Activated B cell treated with CpG ODN at 0.5 μM for 24 hours (primary cell): ENCODE measurements around the gene TCFL5. TPM values are rescaled to one million over a fixed set of nuclear protein-coding genes. Genes with fewer than 3 reads are reported as not detected.

ENCODE experiments used
- ATAC-seq: fragments of 200-7000 bp; cut with Tn5 transposase; one replicate; pipeline ENCODE4 v1.10.0; 2021; ENCODE audit warnings: low read depth, mild to moderate bottlenecking, moderate library complexity
- CTCF ChIA-PET: fragments of 350-600 bp; sonication (Branson Sonifier 250); formaldehyde crosslinking; loops from one replicate; lab custom pipeline; 2021; ENCODE audit warnings: antibody characterized with exemption; lab: Charles Lee
- POLR2A ChIA-PET: fragments of 350-600 bp; sonication (Branson Sonifier 250); formaldehyde crosslinking; loops from one replicate; lab custom pipeline; 2021; ENCODE audit warnings: antibody characterized with exemption; lab: Charles Lee
- DNase-seq: peaks from one replicate; pipeline ENCODE4 v3.0.0; 2022
- H3K27ac Mint-ChIP-seq: one replicate; pipeline ENCODE4 v1.8.0; 2020; ENCODE audit warnings: mixed read lengths
- H3K27me3 Mint-ChIP-seq: one replicate; pipeline ENCODE4 v1.8.0; 2021; ENCODE audit warnings: mixed read lengths
- H3K36me3 Mint-ChIP-seq: one replicate; pipeline ENCODE4 v1.8.0; 2021; ENCODE audit warnings: low read depth, mixed read lengths
- H3K4me1 Mint-ChIP-seq: one replicate; pipeline ENCODE4 v1.8.0; 2021; ENCODE audit warnings: mixed read lengths
- H3K4me3 Mint-ChIP-seq: one replicate; pipeline ENCODE4 v1.8.0; 2020; ENCODE audit warnings: mild to moderate bottlenecking, mixed read lengths
- H3K9me3 Mint-ChIP-seq: one replicate; pipeline ENCODE4 v1.8.0; 2020; ENCODE audit warnings: mixed read lengths
- intact Hi-C: fragments of 100-400 bp; cut with micrococcal nuclease; formaldehyde crosslinking; loops from one replicate; pipeline ENCODE4 v1.15.1; 2024
- total RNA-seq: library from RNA; stranded (reverse); gene quantifications from 2 replicates; pipeline ENCODE4 v1.2.3, GENCODE V29; 2022
- TF ChIP-seq, protein P1 (sequence below): fragments of 200-600 bp; IDR thresholded peaks from one replicate; pipeline ENCODE4 v1.8.0; 2022; ENCODE audit warnings: antibody characterized with exemption, mild to moderate bottlenecking

Gene TCFL5
- total RNA-seq, 1 donor from 2014 or later: 54.5 TPM

DNA sequence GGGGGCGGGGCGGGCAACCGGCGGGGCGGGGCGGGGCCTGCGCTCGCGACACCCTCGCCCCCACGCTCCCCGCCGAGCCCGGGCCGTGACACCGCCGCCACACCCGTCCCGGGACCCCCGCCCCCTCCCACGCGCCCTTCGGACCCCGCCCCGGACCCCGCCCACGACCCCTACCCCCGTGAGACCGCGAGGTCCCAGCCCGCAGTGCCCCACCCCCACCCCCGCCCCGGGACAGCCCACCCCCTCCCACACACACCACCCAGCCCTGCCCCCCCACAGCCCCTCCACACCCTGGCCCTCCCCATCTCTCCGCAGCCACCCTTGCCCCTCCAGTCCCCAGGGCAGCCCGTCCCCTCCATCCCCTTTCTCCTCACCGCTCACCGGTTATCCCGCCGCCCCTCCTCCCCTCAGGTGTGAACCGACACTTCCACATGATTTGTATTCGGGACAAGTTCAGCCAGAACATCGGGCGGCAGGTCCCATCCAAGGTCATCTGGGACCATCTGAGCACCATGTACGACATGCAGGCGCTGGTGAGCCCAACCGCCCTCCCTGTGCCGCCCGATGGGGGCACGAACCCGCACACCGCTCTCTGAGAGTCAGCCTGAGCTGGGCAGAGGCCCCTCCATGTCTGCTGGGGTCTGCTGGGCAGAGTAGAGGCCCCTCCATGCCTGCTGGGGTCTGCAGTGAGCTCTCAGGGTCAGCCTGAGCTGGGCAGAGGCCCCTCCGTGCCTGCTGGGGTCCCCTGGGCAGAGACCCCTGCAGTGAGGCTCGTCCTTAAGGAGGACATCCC, 64.7 kb downstream of the TCFL5 start:
- Mint-ChIP-seq H3K4me1 (peaks cover 37% of the 10 kb centered on the region), H3K27ac (peak overlapping the region; percentile 66), H3K9me3 (no peaks in the 10 kb centered on the region), H3K4me3 (peak overlapping the region; percentile 85), H3K36me3 (peaks cover 35% of the 10 kb centered on the region), H3K27me3 (no peaks in the 10 kb centered on the region)
- ATAC-seq (no peak), DNase-seq (no peak)
- TF ChIP-seq, protein P1, sequence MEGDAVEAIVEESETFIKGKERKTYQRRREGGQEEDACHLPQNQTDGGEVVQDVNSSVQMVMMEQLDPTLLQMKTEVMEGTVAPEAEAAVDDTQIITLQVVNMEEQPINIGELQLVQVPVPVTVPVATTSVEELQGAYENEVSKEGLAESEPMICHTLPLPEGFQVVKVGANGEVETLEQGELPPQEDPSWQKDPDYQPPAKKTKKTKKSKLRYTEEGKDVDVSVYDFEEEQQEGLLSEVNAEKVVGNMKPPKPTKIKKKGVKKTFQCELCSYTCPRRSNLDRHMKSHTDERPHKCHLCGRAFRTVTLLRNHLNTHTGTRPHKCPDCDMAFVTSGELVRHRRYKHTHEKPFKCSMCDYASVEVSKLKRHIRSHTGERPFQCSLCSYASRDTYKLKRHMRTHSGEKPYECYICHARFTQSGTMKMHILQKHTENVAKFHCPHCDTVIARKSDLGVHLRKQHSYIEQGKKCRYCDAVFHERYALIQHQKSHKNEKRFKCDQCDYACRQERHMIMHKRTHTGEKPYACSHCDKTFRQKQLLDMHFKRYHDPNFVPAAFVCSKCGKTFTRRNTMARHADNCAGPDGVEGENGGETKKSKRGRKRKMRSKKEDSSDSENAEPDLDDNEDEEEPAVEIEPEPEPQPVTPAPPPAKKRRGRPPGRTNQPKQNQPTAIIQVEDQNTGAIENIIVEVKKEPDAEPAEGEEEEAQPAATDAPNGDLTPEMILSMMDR: no peak
- POLR2A ChIA-PET: interaction anchor here (1.0 to 5.0 kb wide), 6 partner anchors 8 to 179 kb away, joined by 5 to 56 read pairs (median 27); partner anchors contain the start of genes OGFR and SLCO4A1
- CTCF ChIA-PET: interaction anchor here (1.0 kb wide), 1 partner anchor 12 kb away, joined by 3 read pairs; no protein-coding TSS in a partner anchor
- intact Hi-C loops: loop anchor here (1.0 to 5.0 kb wide), 5 partner anchors 7 to 410 kb away; partner anchors contain the start of genes CABLES2, OGFR, RPS21 and TCFL5

DNA sequence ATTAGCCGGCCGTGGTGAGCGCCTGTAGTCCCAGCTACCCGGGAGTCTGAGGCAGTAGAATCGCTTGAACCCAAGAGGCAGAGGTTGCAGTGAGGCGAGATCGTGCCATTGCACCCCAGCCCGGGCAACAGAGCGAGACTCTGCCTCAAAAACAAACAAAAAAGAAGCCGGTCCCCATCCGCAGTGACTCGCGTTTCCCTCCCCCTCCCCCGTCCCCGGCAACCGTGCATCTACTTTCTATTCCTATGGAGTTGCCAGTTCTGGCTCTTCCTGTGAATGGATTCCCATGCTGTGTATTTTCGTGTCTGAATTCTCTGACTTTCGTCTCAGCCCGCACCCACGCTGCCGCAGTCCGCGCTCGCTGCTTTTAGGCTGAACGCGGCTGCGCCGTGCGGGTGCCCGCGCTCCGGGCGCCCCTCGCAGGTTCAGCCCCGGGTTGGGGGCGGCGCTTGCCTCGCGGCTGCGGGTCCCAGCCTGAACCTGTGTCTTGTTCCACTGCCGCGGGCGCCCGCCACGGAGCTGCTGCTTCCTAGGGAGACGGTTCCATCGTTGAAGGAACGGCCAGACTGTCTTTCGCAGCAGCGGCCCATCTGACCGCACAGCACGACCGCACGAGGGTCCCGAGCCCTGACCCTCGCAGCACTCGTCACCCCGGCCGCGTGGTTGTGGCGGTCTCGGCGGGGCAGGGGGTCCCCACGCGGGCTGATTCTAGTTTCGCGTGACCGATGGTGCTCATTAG, 66.4 kb downstream of the TCFL5 start:
- intact Hi-C loops: loop anchor here (5.0 kb wide), 1 partner anchor 67 kb away; the partner anchor contains the start of gene TCFL5
- H3K4me3 Mint-ChIP-seq: peak overlapping the region; percentile 82
- no peaks in the 10 kb centered on the region for H3K9me3 Mint-ChIP-seq
- ATAC-seq (no peak), DNase-seq (peak; percentile 62)
- H3K27me3 Mint-ChIP-seq: no peaks in the 10 kb centered on the region
- peaks cover 44% of the 10 kb centered on the region for H3K4me1 Mint-ChIP-seq
- ChIA-PET POLR2A (interaction anchor here (0.7 to 5.0 kb wide), 17 partner anchors 10 to 412 kb away, joined by 3 to 56 read pairs (median 7); partner anchors contain the start of genes COL9A3, OGFR, RPS21 and SLCO4A1), CTCF (interaction anchor here (1.7 kb wide), 1 partner anchor 178 kb away, joined by 7 read pairs; no protein-coding TSS in a partner anchor)
- H3K27ac Mint-ChIP-seq: peak overlapping the region; percentile 85
- TF ChIP-seq, protein P1: no peak
- peaks cover 24% of the 10 kb centered on the region for H3K36me3 Mint-ChIP-seq

- no peaks in the 10 kb centered on the region for H3K27me3 Mint-ChIP-seq
- POLR2A ChIA-PET: interaction anchor here (0.6 to 5.0 kb wide), 32 partner anchors 8 to 672 kb away, joined by 3 to 56 read pairs (median 4); partner anchors contain the start of genes ADRM1, COL9A3, LSM14B and OGFR
- H3K9me3 Mint-ChIP-seq: no peaks in the 10 kb centered on the region
- peak overlapping the region; percentile 82 for H3K4me3 Mint-ChIP-seq
- TF ChIP-seq, protein P1: no peak
- peak overlapping the region; percentile 92 for H3K27ac Mint-ChIP-seq
- CTCF ChIA-PET: interaction anchor here (0.9 to 1.7 kb wide), 5 partner anchors 10 to 384 kb away, joined by 3 to 7 read pairs (median 3); partner anchors contain the start of gene OGFR
- peaks cover 13% of the 10 kb centered on the region for H3K36me3 Mint-ChIP-seq
- ATAC-seq: peak; percentile 83
- intact Hi-C loops: loop anchor here (1.0 to 5.0 kb wide), 8 partner anchors 17 to 672 kb away; partner anchors contain the start of genes ADRM1, LSM14B, OSBPL2 and SLCO4A1
- peaks cover 44% of the 10 kb centered on the region for H3K4me1 Mint-ChIP-seq
- DNase-seq: peak; percentile 99
These were observed 67.5 kb downstream of the TCFL5 start for GRCh38 chr20:62794007-62794724.

- no peak for DNase-seq
- H3K36me3 Mint-ChIP-seq: peaks cover 9% of the 10 kb centered on the region
- no peaks in the 10 kb centered on the region for H3K27me3 Mint-ChIP-seq
- peak overlapping the region; percentile 92 for H3K27ac Mint-ChIP-seq
- H3K4me1 Mint-ChIP-seq: peaks cover 44% of the 10 kb centered on the region
- ATAC-seq: no peak
- intact Hi-C loops: loop anchor here (1.0 to 5.0 kb wide), 8 partner anchors 16 to 671 kb away; partner anchors contain the start of genes ADRM1, LSM14B, OSBPL2 and SLCO4A1
- TF ChIP-seq, protein P1: no peak
- ChIA-PET CTCF (interaction anchor here (1.1 to 1.7 kb wide), 4 partner anchors 11 to 307 kb away, joined by 3 to 7 read pairs (median 4); partner anchors contain the start of gene OGFR), POLR2A (interaction anchor here (0.6 to 5.0 kb wide), 25 partner anchors 8 to 672 kb away, joined by 3 to 56 read pairs (median 5); partner anchors contain the start of genes COL9A3, LSM14B, OGFR and PSMA7)
- no peaks in the 10 kb centered on the region for H3K9me3 Mint-ChIP-seq
- H3K4me3 Mint-ChIP-seq: peak overlapping the region; percentile 60
These were observed 67.9 kb downstream of the TCFL5 start for GRCh38 chr20:62793757-62794006.
